ENCODE results near the gene SMKR1.
"Not testable (repeated sequence)": the region's sequence is repeated elsewhere in the genome, so short reads cannot be mapped to it uniquely, and the experiment has no call there.

The SMKR1 gene

DNA sequence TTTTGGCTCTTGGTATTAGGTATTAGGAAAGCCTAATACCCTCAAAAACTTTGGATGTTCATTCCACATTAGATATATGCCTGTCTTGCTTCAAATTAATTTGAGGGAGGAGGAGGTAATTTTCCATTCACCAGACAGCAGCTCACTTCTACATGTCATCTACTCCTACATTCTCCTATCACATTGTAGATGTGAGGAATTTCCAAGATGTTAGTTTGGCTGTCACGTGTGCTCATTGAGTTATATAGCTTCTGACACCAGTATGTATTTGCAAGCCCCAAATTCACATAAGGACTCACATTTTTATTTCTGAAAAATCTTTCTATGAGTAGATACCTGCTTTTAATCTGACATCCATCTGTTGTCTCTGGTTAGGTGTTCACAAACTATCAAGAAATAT lies 22.5 kb upstream of the SMKR1 start:
- Mint-ChIP-seq H3K4me3 (no peak overlapping the region), H3K27me3 (ENCODE audit: low read depth, poor library complexity) (peaks cover 7% of the 10 kb centered on the region), H3K4me1 (no peaks in the 10 kb centered on the region), H3K27ac (no peak overlapping the region), H3K36me3 (ENCODE audit: low read depth) (peaks cover 51% of the 10 kb centered on the region), H3K9me3 (peaks cover 22% of the 10 kb centered on the region)
- TF ChIP-seq, protein P1, sequence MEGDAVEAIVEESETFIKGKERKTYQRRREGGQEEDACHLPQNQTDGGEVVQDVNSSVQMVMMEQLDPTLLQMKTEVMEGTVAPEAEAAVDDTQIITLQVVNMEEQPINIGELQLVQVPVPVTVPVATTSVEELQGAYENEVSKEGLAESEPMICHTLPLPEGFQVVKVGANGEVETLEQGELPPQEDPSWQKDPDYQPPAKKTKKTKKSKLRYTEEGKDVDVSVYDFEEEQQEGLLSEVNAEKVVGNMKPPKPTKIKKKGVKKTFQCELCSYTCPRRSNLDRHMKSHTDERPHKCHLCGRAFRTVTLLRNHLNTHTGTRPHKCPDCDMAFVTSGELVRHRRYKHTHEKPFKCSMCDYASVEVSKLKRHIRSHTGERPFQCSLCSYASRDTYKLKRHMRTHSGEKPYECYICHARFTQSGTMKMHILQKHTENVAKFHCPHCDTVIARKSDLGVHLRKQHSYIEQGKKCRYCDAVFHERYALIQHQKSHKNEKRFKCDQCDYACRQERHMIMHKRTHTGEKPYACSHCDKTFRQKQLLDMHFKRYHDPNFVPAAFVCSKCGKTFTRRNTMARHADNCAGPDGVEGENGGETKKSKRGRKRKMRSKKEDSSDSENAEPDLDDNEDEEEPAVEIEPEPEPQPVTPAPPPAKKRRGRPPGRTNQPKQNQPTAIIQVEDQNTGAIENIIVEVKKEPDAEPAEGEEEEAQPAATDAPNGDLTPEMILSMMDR (IDR thresholded peaks at IDR 0.05), result no peak
- DNase-seq, result no peak

DNA sequence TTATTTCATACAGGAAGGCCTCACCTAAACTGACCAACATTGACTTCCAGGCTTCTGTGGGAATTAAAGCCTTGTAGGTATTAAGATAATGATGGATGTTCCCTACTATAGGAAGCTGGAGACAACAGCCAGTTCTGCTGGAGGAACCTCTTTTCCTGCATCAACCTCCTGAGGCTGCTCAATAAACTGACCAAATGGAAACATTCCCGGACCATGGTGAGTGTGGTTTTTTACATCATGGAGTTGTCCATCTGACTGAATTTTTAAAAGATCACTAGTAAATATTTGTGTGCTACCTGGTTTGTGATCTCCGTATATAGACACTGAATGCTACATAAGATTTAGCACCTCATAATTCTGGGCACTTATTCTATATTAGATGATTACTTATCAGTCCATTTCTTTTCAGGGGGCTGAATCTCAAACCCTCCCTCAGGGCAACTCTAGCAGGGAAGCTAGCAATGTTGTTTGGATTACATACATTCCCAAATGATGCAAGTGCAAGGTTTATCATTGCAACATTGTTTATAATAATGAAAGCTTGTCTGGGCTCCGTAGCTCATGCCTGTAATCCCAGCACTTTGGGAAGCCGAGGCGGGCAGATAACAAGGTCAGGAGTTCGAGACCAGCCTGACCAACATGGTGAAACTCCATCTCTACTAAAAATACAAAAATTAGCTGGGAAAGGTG lies 21.5 kb upstream of the SMKR1 start:
- H3K4me1 Mint-ChIP-seq, result no peaks in the 10 kb centered on the region
- peaks cover 41% of the 10 kb centered on the region for H3K36me3 Mint-ChIP-seq (ENCODE audit: low read depth)
- H3K9me3 Mint-ChIP-seq, result peaks cover 15% of the 10 kb centered on the region
- no peak for DNase-seq
- peaks cover 3% of the 10 kb centered on the region for H3K27me3 Mint-ChIP-seq (ENCODE audit: low read depth, poor library complexity)
- TF ChIP-seq, protein P1 (IDR thresholded peaks at IDR 0.05), result no peak
- H3K4me3 Mint-ChIP-seq, result no peak overlapping the region
- H3K27ac Mint-ChIP-seq, result no peak overlapping the region

DNA sequence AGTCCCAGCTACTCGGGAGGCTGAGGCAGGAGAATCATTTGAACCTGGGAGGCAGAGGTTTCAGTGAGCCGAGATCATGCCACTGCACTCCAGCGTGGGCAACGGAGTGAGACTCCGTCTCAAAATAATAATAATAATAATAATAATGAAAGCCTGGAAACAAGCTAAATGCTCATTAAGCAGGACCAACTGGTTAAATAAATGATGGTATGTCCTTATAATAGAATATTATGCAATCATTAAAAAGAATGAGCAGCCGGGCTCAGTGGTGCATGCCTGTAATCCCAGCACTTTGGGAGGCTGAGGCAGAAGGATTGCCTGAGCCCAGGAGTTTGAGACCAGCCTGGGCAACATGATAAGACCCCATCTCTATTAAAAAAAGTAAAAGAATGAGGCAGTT lies 21.0 kb upstream of the SMKR1 start:
- H3K27ac Mint-ChIP-seq; DNase-seq; H3K27me3 Mint-ChIP-seq (ENCODE audit: low read depth, poor library complexity); H3K4me1 Mint-ChIP-seq; H3K4me3 Mint-ChIP-seq: not testable (repeated sequence)
- Mint-ChIP-seq H3K9me3 (peaks cover 14% of the 10 kb centered on the region), H3K36me3 (ENCODE audit: low read depth) (peaks cover 41% of the 10 kb centered on the region)

DNA sequence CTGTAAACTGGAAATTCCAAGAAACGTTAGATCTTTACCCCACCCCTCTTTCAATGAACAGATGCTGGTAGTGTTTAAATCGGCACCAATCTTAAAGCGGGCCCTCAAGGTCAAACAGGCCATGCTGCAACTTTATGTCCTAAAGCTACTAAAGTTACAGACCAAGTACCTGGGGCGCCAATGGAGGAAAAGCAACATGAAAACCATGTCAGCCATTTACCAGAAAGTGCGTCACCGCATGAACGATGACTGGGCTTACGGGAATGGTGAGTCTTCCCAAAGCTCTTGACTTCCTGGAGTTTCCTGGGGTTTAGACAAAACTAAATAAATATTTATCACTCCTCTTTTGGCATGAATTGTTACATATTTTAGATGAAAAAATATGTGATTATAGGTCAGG lies 19.6 kb upstream of the SMKR1 start:
- no peak for DNase-seq
- Mint-ChIP-seq H3K36me3 (ENCODE audit: low read depth) (peaks cover 36% of the 10 kb centered on the region), H3K4me3 (no peak overlapping the region), H3K27me3 (ENCODE audit: low read depth, poor library complexity) (no peaks in the 10 kb centered on the region), H3K9me3 (peaks cover 2% of the 10 kb centered on the region), H3K27ac (no peak overlapping the region), H3K4me1 (no peaks in the 10 kb centered on the region)
- TF ChIP-seq, protein P1 (IDR thresholded peaks at IDR 0.05), result no peak

DNA sequence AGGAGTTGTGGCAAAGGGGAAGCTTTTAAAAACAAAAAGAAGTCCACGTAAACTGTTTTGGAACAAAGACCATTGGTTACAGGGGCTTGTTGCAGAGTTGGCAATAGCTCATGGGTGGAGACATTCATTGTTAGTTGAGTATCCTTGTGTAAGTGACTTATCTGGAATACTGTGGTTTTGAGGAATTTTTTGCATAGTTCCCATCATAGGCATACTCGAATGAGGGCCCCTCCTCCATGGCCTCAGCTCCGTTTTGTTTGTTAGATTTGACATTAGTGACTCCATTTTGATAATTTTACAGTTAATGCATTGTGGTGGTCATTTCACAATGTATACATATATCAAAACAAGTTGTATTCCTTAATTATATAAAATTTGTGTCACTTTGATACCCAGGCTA lies 12.8 kb upstream of the SMKR1 start:
- Mint-ChIP-seq H3K4me1 (no peaks in the 10 kb centered on the region), H3K4me3 (no peak overlapping the region), H3K36me3 (ENCODE audit: low read depth) (peaks cover 5% of the 10 kb centered on the region), H3K27ac (no peak overlapping the region), H3K9me3 (no peaks in the 10 kb centered on the region), H3K27me3 (ENCODE audit: low read depth, poor library complexity) (peaks cover 3% of the 10 kb centered on the region)
- no peak for DNase-seq
- TF ChIP-seq, protein P1 (IDR thresholded peaks at IDR 0.05), result no peak

DNA sequence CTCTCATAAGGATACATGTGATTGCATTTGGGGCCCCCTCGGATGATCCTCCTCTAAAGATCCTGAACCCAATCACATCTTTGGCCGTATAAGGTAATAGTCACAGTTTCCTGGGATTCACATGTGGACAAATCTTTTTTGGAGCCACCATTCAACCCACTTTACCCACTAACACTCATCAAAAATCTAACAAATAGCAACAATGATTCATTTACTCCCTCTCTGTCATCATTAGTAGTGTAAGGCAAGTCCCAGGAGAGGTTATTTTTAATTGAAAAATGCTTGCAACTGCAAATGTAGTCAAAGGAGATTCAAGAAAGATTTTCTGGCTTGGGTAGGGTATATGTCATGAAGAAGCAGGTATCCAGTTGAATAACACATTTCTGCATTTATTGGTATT lies 9.9 kb upstream of the SMKR1 start:
- Mint-ChIP-seq H3K9me3 (no peaks in the 10 kb centered on the region), H3K27ac (no peak overlapping the region), H3K4me3 (no peak overlapping the region), H3K4me1 (peaks cover 6% of the 10 kb centered on the region), H3K36me3 (ENCODE audit: low read depth) (peaks cover under 1% of the 10 kb centered on the region), H3K27me3 (ENCODE audit: low read depth, poor library complexity) (peaks cover 3% of the 10 kb centered on the region)
- TF ChIP-seq, protein P1 (IDR thresholded peaks at IDR 0.05), result no peak
- no peak for DNase-seq

Measured in nephron progenitor cell (in vitro differentiated cells).